ENCODE data around the gene LILRB3. TPM values are rescaled to one million over a fixed set of nuclear protein-coding genes. Genes with fewer than 3 reads are reported as not detected.

LILRB3 gene
- total and polyA plus RNA-seq, 12 donors = 0.22 to 56.2 (median 10.9) TPM

- H3K9me3 ChIP-seq (replicated peaks in 1 of 3) = no peaks in the 10 kb centered on the region
- peaks cover 32 to 34% of the 10 kb centered on the region in 2 donors for H3K4me1 ChIP-seq (replicated peaks in 1 of 2)
- peak; percentile 71 to 92 (median 77) for DNase-seq
- intact Hi-C loops (cut with DNase I) = no loop called here
- H3K27ac ChIP-seq = peak within 1 kb of the TSS; percentile 94 to 100 (median 99)
- no peaks in the 10 kb centered on the region for H3K27me3 ChIP-seq
- peak within 1 kb of the TSS in 3 of 4 donors; percentile 51 to 98 (median 83) for H3K4me3 ChIP-seq
- TF ChIP-seq CTCF (IDR thresholded peaks at IDR 0.05) (no peak), POLR2A (IDR thresholded peaks at IDR 0.05) (peak; percentile 45 to 74)
- H3K36me3 ChIP-seq (replicated peaks in 1 of 2) = peaks cover 0 to 27% of the 10 kb centered on the region in 2 donors
- 0 to 1% (median 1%) methylated on average over 15 to 77 of the region's 77 CpGs; no CpG with 5 or more reads in 1 of the 4 donors for WGBS, 4 donors
Measured at GRCh38 chr19:54191011-54191810, 31.6 kb downstream of the LILRB3 start, which contains the start of gene TSEN34. TSEN34 (plus strand) TSS chr19:54191308; CDS start chr19:54191365, 57 bp downstream.

- WGBS, 4 donors = 0 to 1% (median 1%) methylated on average over 21 to 56 of the region's 56 CpGs; no CpG with 5 or more reads in 1 of the 4 donors
- peak overlapping the region in 3 of 4 donors; percentile 51 to 98 (median 83) for H3K4me3 ChIP-seq
- intact Hi-C loops (cut with DNase I) = no loop called here
Measured at GRCh38 chr19:54190503-54191010, 32.2 kb downstream of the LILRB3 start.

GRCh38 chr19:54189735-54190502 lies 32.9 kb downstream of the LILRB3 start:
- Histone ChIP-seq H3K9me3 (replicated peaks in 1 of 3) (no peaks in the 10 kb centered on the region), H3K27me3 (no peaks in the 10 kb centered on the region), H3K4me1 (replicated peaks in 1 of 2) (peaks cover 32 to 34% of the 10 kb centered on the region in 2 donors), H3K27ac (peak overlapping the region; percentile 94 to 100 (median 99)), H3K36me3 (replicated peaks in 1 of 2) (peaks cover 0 to 28% of the 10 kb centered on the region in 2 donors), H3K4me3 (peak overlapping the region in 3 of 4 donors; percentile 8 to 83 (median 14))
- DNase-seq = peak; percentile 100
- TF ChIP-seq POLR2A (IDR thresholded peaks at IDR 0.05) (peak; percentile 73 to 86), CTCF (IDR thresholded peaks at IDR 0.05) (no peak)
- WGBS, 4 donors = 0% methylated on average over 9 to 65 of the region's 65 CpGs
- intact Hi-C loops (cut with DNase I) = no loop called here

More at GRCh38 chr19:54190503-54191010, 32.2 kb downstream of the LILRB3 start:
- Histone ChIP-seq H3K27me3 (no peaks in the 10 kb centered on the region), H3K27ac (peak overlapping the region; percentile 94 to 100 (median 99)), H3K36me3 (replicated peaks in 1 of 2) (peaks cover 0 to 29% of the 10 kb centered on the region in 2 donors), H3K9me3 (replicated peaks in 1 of 3) (no peaks in the 10 kb centered on the region), H3K4me1 (replicated peaks in 1 of 2) (peaks cover 32 to 34% of the 10 kb centered on the region in 2 donors)
- no peak for TF ChIP-seq CTCF (IDR thresholded peaks at IDR 0.05)
- TF ChIP-seq POLR2A (IDR thresholded peaks at IDR 0.05) = no peak
- peak; percentile 99 to 100 (median 100) for DNase-seq

Data from adrenal gland (tissue), 12 donors.